AG20443 (cell line): Measurements from ENCODE around the gene CCP110.

Experiments used
- DNase-seq: peaks from one replicate; pipeline ENCODE4 v3.0.0; 2012; ENCODE audit warnings: low spot score, mixed read lengths

The CCP110 gene

DNA sequence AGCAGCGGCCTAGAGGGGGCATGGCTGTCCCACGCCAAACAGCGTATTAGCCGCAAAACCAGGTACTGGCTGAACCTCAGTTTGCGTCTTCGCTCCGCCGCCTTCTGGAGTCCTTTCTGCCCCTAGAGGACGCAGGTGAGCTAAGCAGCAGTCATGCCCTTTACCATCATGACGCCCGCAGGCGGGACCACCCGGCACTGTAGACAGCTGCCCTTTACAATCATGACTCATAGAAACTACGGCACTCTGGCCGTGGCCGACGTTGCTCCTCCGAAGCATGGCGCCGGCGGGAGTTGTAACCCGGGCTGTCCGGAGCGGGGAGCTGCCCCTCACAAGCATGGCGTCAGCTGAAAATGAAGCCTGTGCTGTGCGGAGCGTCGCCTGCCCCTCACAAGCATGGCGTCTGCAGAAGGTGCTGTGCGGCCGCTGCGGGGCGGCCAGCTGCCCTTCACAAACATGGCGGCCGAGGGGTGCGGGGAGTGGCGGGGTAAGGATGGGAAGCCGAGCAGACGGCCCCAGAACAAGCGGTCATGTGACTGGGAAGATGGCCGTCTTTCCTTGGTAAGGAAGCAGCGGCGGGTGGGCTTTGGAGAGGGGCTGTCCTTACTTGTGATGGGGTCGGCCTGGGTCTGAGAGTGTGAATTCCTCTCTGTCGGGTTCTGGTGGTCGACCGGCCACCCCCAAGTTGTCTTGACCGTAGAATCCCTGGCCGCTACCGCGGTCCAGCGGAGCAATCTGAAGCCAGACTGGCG, 31.6 kb downstream of the CCP110 start, which contains the start of gene VPS35L:
Gene VPS35L (plus strand): TSS at position 518 of the 752 bp plus-strand sequence. CDS start 27 bp downstream, at position 545.
- peak; percentile 99 for DNase-seq

- no peak for DNase-seq
These were observed 32.4 kb downstream of the CCP110 start for GRCh38 chr16:19555938-19556771.

DNA sequence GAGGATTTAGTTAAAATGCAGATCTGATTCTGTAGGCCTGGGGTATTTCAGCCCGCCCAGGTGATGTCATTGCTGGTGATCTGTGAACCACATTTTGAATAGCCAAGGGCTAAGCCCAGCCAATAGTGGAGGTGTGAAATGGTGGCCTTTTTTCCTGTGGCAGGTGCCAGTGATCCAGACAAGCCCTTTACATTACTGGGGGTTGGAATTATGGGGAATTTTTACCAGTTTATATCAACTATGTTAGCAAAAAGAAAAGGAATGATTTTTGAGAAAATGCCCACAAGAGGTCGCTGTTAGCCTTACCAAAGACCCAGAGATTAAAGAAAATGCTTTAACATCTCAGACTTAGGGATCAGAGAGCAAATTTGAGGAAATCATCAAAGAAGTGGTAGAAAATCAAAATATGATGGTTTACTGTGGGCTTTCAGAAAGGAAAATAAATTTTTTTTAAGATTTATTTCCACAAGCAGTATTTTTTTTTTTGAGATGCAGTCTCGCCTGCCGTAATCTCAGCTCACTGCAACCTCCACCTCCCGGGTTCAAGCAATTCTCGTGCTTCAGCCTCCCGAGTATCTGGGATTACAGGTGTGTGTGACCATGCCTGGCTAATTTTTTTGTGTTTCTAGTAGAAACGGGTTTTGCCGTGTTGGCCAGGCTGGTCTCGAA, 35.6 kb downstream of the CCP110 start:
- DNase-seq, result peak; percentile 49

DNA sequence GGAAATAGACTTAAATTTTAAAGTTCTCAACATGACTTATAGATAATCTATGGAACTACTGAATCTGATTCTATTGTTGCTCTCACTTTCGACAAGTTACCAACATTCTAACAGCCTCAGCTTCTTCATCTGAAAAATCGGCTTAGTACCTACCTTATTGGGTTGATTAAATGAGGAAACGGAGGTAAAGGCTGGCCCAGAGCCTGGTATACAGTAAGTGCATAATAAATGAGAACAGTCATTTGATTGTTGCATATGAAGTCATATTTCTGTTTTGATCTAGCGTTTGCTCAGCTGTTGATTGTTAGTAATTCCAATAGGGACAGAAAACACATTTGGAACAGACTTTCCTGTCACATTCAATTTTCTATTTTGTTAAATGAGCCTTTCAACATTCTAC, 36.3 kb downstream of the CCP110 start:
- no peak for DNase-seq

DNA sequence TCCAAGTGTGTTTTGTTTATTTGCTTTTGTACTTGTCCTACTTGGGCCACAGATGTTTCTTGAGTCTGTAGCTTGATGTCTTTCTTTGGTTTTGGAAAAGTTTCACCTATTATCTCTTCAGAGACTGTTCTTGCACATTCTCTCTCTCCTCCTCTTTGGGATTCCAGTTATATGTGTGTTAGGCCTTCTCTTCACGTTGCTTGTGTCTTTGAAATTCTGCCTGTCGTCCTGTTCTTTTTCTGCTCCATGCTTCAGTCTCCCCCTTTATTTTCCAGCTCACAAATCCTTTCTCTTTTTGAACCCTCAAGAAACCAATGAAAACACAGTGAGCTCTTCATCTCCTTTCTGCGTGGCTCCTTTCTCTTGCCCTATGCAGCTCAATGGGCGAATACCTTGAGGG, 39.6 kb downstream of the CCP110 start:
- DNase-seq, result no peak

DNA sequence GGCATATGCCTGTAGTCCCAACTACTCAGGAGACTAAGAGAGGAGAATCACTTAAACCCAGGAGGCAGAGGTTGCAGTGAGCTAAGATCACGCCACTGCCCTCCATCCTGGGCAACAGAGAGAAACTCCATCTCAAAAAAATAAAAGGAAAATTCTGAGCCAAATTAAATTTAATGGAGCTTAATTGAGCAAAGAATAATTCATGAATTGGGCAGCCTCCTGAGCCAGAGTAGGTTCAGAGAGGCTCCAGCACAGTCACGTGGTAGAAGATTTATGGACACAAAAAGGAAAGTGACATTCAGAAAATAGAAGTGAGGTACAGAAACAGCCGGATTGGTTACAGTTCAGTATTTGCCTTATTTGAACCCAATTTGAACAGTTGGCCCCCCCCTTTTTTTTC, 42.6 kb downstream of the CCP110 start:
- DNase-seq, result no peak

GRCh38 chr16:19567560-19567959, 43.8 kb downstream of the CCP110 start:
- DNase-seq, result no peak

DNA sequence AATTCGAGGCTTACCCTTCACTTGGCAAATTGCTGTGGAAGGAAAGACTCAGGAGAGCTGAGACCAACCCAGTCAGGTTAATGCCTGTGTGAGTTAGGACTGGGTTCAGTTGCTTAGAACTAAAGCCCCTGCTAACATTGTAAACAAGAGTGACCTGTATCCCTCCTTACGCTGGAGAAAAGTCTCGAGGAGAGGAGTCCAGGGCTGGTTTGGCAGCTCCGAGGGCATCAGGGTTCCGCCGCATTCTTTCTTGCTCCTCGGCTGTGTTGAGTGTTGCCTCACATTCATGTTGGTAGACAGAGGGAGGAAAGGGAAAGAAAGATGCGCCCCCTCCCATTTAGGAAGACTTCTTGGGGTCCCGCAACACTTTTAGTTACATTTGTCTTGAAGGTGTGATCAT, 50.3 kb downstream of the CCP110 start:
- DNase-seq, result no peak

GRCh38 chr16:19574615-19575014, 50.9 kb downstream of the CCP110 start:
- DNase-seq, result no peak

- no peak for DNase-seq
These were observed 54.7 kb downstream of the CCP110 start for GRCh38 chr16:19578378-19578971.

DNA sequence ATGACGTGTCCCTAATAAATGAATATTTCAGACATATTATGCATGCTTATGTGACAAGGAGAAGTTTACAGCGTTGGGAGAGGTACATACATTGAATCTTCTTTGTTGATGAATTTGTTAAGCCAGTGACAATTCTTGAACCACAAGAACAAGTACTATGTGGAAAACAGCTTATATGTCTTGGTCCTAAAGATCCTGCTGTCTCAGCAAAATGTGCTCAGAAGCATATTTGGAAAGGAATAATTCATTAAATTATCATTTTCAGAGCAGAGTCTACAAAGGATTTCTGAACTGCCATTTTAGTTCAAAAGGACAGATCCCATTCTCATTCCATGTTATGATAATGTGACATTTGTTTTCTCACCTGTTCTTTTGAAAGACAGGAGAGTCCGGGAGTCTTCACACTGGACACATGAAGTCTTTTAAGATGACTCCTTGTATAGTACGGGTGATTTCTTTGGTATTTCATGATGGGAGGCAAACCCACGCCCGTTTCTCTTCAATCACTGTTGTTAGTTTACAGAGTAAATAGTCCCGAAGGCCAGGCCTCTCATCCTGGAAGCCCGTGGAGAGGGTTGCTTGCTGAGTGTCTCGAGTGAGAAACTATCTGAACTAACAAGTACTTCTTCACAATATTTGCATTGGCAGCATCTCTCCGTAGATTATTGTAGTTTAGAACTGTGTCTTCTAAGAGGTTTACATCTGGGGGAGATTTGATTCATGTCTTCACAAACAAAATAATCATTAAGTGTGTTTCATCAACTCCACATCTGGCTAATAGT, 58.5 kb downstream of the CCP110 start:
- no peak for DNase-seq

DNA sequence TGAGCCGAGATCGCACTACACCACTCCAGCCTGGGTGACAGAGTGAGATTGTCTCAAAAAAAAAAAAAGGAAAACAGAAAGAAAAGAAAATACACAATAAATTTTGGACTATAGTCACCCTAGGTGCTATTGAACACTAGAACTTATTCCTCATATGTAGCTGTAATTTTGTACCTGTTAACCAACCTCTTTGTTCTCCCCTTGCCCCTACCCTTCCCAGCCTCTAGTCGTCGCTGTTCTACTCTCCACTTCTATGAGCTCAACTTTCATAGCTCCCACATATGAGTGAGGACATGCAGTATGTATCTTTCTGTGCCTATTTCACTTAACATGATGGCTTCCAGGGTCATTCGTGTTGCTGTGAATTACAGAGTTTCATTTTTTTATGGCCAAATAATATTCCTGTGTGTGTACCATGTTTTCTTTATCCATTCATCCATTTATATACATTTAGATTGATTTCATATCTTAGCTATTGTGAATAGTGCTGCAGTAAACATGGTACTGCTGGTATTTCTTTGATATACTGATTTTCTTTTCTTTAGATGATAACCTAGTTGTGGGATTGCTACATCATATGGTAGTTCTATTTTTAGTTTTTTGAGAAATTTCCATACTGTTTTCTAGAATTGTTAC, 60.0 kb downstream of the CCP110 start:
- DNase-seq, result peak; percentile 47

DNA sequence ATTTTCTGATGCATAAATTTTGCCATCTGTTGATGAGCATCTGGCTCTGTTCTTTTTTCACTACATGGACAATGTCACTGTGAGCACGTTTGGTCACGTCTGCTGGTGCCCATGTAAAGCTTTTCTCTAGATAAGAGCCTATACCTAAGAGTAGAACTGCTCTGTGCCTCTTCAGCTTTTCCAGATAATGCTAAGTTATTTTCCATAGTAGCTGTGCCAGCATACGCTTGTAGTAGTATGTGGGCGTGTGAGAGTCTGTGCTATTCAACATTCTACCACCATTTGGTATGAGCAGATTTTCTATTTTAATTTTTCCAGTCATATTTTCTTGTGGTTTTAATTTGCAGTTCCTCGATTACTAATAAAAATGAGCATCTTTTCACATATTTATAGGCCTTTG, 64.9 kb downstream of the CCP110 start:
- DNase-seq, result peak; percentile 25

DNA sequence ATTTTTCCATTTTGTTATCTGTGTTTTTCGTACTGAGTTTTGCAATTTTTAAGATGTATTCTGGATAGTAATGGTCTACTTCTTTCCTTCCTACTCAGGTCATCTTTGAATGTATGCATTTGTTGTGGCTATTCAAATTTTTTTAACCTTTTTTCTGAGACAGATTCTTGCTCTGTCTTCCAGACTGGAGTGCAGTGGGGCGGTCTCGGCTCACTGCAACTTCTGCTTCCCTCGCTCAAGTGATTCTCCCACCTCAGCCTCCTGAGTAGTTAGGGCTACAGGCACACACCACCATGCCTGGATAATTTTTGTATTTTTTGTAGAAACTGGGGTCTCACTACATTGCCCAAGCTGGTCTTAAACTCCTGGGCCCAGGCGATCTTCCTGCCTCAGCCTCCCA, 65.4 kb downstream of the CCP110 start:
- DNase-seq, result no peak

GRCh38 chr16:19589771-19590302, 66.1 kb downstream of the CCP110 start:
- peak; percentile 72 for DNase-seq

GRCh38 chr16:19595043-19595767, 71.5 kb downstream of the CCP110 start:
- DNase-seq, result peak; percentile 45

DNA sequence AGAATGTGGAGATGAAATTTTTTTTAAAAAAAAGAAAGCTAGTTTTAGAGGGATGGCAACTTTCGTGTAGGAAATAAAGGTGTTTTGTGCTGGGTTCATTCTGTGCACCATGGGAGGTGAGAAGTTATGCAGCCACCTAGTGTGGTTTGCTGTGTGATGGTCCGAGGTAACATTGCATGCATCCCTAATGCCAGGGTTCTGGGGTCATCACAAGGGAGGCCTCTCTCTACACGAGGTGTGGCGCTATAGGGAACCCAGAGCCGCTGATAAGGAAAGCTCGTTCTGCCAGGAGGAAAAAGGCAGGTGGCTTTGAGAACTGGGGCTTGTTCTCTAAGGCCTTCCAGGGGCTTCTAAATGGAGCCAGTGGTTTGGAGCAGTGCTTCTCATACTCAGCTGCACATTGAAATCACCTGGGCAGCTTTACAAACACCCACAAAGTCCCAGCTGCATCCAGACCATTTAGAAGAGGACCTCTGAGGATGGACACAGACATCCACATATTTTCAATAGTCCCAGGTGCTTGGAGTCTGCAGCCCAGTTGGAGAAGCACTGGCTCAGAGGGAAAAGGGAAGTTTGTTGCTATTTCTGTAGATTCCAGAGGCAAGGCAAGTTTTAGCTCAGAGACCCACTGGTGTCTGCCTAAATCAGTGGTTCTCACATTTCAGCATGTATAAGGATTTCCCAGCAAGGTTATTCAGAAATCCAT, 75.2 kb downstream of the CCP110 start:
- no peak for DNase-seq

DNA sequence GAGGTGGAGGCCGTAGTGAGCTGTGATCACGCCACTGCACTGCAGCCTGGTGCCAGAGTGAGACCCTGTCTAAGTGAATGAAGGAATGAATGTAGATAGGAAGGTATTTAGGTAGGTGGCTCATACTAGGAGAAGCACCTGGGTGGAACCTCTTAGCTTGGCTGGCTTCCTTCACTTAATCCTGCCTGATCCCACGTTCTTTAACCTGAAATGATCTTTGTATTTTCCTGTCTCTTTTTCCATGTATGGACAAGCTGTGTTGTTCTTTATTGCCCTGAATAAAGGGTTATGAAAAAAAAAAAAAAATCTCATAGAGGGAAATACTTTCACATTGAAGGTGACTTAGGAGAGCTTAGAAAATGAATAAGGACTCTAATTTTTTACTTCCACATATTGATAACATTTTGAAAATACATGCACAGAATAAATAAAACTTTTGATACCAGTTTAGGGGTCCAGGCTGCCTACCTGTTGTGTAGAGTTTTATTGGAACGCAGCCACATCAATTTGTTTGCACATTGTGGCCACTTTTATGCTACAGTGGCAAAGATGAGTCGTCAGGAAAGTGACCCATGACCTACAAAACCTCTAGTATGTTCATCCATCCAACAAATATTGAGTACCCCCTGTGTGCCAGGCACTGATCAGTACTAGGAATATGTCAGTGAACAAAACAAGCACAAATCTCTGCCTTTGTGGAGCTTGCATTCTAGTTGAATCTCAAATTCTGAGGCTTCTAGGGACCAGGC, 76.4 kb downstream of the CCP110 start:
- DNase-seq, result no peak
